ENCODE results near the gene PLA1A.

PLA1A gene

GRCh38 chr3:119647171-119647570 lies 49.5 kb downstream of the PLA1A start:
- DNase-seq, result no peak
- H3K36me3 Mint-ChIP-seq (ENCODE audit: low read depth), result peaks cover 48% of the 10 kb centered on the region
- no peaks in the 10 kb centered on the region for H3K9me3 Mint-ChIP-seq
- H3K4me3 Mint-ChIP-seq, result no peak overlapping the region
- no peak overlapping the region for H3K27ac Mint-ChIP-seq
- peaks cover 25% of the 10 kb centered on the region for H3K4me1 Mint-ChIP-seq (ENCODE audit: low read depth)
- no peaks in the 10 kb centered on the region for H3K27me3 Mint-ChIP-seq

- DNase-seq, result no peak
- Mint-ChIP-seq H3K27me3 (no peaks in the 10 kb centered on the region), H3K4me3 (no peak overlapping the region), H3K9me3 (no peaks in the 10 kb centered on the region), H3K36me3 (ENCODE audit: low read depth) (peaks cover 42% of the 10 kb centered on the region), H3K27ac (no peak overlapping the region), H3K4me1 (ENCODE audit: low read depth) (peaks cover 16% of the 10 kb centered on the region)
Measured at GRCh38 chr3:119647843-119648575, 50.3 kb downstream of the PLA1A start.

GRCh38 chr3:119649761-119650160 lies 52.1 kb downstream of the PLA1A start:
- Mint-ChIP-seq H3K4me3 (no peak overlapping the region), H3K36me3 (ENCODE audit: low read depth) (peaks cover 33% of the 10 kb centered on the region), H3K4me1 (ENCODE audit: low read depth) (no peaks in the 10 kb centered on the region)

GRCh38 chr3:119652306-119653033 lies 54.8 kb downstream of the PLA1A start:
- H3K4me3 Mint-ChIP-seq, result no peak overlapping the region
- H3K27me3 Mint-ChIP-seq, result no peaks in the 10 kb centered on the region
- no peaks in the 10 kb centered on the region for H3K4me1 Mint-ChIP-seq (ENCODE audit: low read depth)
- no peak overlapping the region for H3K27ac Mint-ChIP-seq
- H3K36me3 Mint-ChIP-seq (ENCODE audit: low read depth), result peaks cover 14% of the 10 kb centered on the region
- DNase-seq, result no peak
- no peaks in the 10 kb centered on the region for H3K9me3 Mint-ChIP-seq

More at GRCh38 chr3:119649761-119650160, 52.1 kb downstream of the PLA1A start:
- no peak overlapping the region for H3K27ac Mint-ChIP-seq
- no peaks in the 10 kb centered on the region for H3K9me3 Mint-ChIP-seq
- no peak for DNase-seq
- no peaks in the 10 kb centered on the region for H3K27me3 Mint-ChIP-seq

GRCh38 chr3:119653876-119654275 lies 56.2 kb downstream of the PLA1A start:
- Mint-ChIP-seq H3K36me3 (ENCODE audit: low read depth) (peaks cover 4% of the 10 kb centered on the region), H3K9me3 (no peaks in the 10 kb centered on the region), H3K4me1 (ENCODE audit: low read depth) (no peaks in the 10 kb centered on the region), H3K4me3 (no peak overlapping the region), H3K27me3 (no peaks in the 10 kb centered on the region), H3K27ac (no peak overlapping the region)
- no peak for DNase-seq

- H3K27me3 Mint-ChIP-seq, result no peaks in the 10 kb centered on the region
- H3K4me3 Mint-ChIP-seq, result no peak overlapping the region
- H3K4me1 Mint-ChIP-seq (ENCODE audit: low read depth), result no peaks in the 10 kb centered on the region
- no peaks in the 10 kb centered on the region for H3K9me3 Mint-ChIP-seq
- no peak for DNase-seq
- H3K27ac Mint-ChIP-seq, result no peak overlapping the region
- H3K36me3 Mint-ChIP-seq (ENCODE audit: low read depth), result peaks cover 10% of the 10 kb centered on the region
Measured at GRCh38 chr3:119657887-119658702, 60.4 kb downstream of the PLA1A start.

- Mint-ChIP-seq H3K27ac (no peak overlapping the region), H3K4me3 (no peak overlapping the region), H3K27me3 (no peaks in the 10 kb centered on the region), H3K36me3 (ENCODE audit: low read depth) (peaks cover 10% of the 10 kb centered on the region), H3K9me3 (no peaks in the 10 kb centered on the region), H3K4me1 (ENCODE audit: low read depth) (no peaks in the 10 kb centered on the region)
- no peak for DNase-seq
Measured at GRCh38 chr3:119658994-119659393, 61.3 kb downstream of the PLA1A start.

GRCh38 chr3:119659606-119660291 lies 62.1 kb downstream of the PLA1A start:
- Mint-ChIP-seq H3K4me1 (ENCODE audit: low read depth) (no peaks in the 10 kb centered on the region), H3K9me3 (no peaks in the 10 kb centered on the region), H3K27me3 (no peaks in the 10 kb centered on the region), H3K27ac (no peak overlapping the region), H3K4me3 (no peak overlapping the region), H3K36me3 (ENCODE audit: low read depth) (peaks cover 10% of the 10 kb centered on the region)
- no peak for DNase-seq

- no peak for DNase-seq
- Mint-ChIP-seq H3K4me1 (ENCODE audit: low read depth) (peaks cover 1% of the 10 kb centered on the region), H3K27me3 (no peaks in the 10 kb centered on the region), H3K27ac (no peak within 1 kb of the TSS), H3K36me3 (ENCODE audit: low read depth) (peaks cover 10% of the 10 kb centered on the region), H3K4me3 (no peak within 1 kb of the TSS), H3K9me3 (no peaks in the 10 kb centered on the region)
Measured at GRCh38 chr3:119660474-119661440, 63.1 kb downstream of the PLA1A start, which contains the start of gene POPDC2. TSS of gene POPDC2 (minus strand) at chr3:119660589. CDS start at chr3:119660423, 166 bp downstream.

GRCh38 chr3:119662604-119663373 lies 65.1 kb downstream of the PLA1A start:
- no peak for DNase-seq
- peaks cover 1% of the 10 kb centered on the region for H3K4me1 Mint-ChIP-seq (ENCODE audit: low read depth)

GRCh38 chr3:119663885-119664284 lies 66.2 kb downstream of the PLA1A start:
- Mint-ChIP-seq H3K27ac (no peak overlapping the region), H3K36me3 (ENCODE audit: low read depth) (peaks cover 28% of the 10 kb centered on the region), H3K4me1 (ENCODE audit: low read depth) (peaks cover 1% of the 10 kb centered on the region), H3K4me3 (no peak overlapping the region), H3K27me3 (no peaks in the 10 kb centered on the region), H3K9me3 (no peaks in the 10 kb centered on the region)
- DNase-seq, result no peak

More at GRCh38 chr3:119662604-119663373, 65.1 kb downstream of the PLA1A start:
- H3K4me3 Mint-ChIP-seq, result no peak overlapping the region
- H3K36me3 Mint-ChIP-seq (ENCODE audit: low read depth), result peaks cover 24% of the 10 kb centered on the region
- no peaks in the 10 kb centered on the region for H3K9me3 Mint-ChIP-seq
- H3K27ac Mint-ChIP-seq, result no peak overlapping the region
- no peaks in the 10 kb centered on the region for H3K27me3 Mint-ChIP-seq

- Mint-ChIP-seq H3K36me3 (ENCODE audit: low read depth) (peaks cover 31% of the 10 kb centered on the region), H3K27ac (no peak overlapping the region), H3K4me3 (no peak overlapping the region), H3K4me1 (ENCODE audit: low read depth) (peaks cover 1% of the 10 kb centered on the region), H3K9me3 (no peaks in the 10 kb centered on the region), H3K27me3 (no peaks in the 10 kb centered on the region)
- DNase-seq, result no peak
Measured at GRCh38 chr3:119664370-119664769, 66.7 kb downstream of the PLA1A start.

Data from activated T-cell treated with anti-CD3 and anti-CD28 coated beads, Interleukin-2, amount 50 U/mL, for 24 hours (primary cell).